ENCODE results near the gene NPVF. TPM values are rescaled to one million over a fixed set of nuclear protein-coding genes. Genes with fewer than 3 reads are reported as not detected.
A peak's percentile ranks its signal among the peaks of the same experiment; 100 is the strongest.

Gene NPVF
- not detected for total RNA-seq

- DNase-seq (ENCODE audit: low read depth in 2 of 3, low spot score in 2 of 3) = no peak
Measured at GRCh38 chr7:25228386-25228785, at the start of gene NPVF. Gene NPVF, minus strand, starts transcription at chr7:25228486. Its CDS starts 47 bp downstream, at chr7:25228439.

- DNase-seq (ENCODE audit: low read depth in 2 of 3, low spot score in 2 of 3) = no peak
Measured at GRCh38 chr7:25272265-25272664, 44.0 kb upstream of the NPVF start.

- no peak for DNase-seq (ENCODE audit: low read depth in 2 of 3, low spot score in 2 of 3)
Measured at GRCh38 chr7:25263337-25263736, 35.1 kb upstream of the NPVF start.

GRCh38 chr7:25262586-25262985, 34.3 kb upstream of the NPVF start:
- no peak for DNase-seq (ENCODE audit: low read depth in 2 of 3, low spot score in 2 of 3)

GRCh38 chr7:25261545-25262140, 33.4 kb upstream of the NPVF start:
- no peak for DNase-seq (ENCODE audit: low read depth in 2 of 3, low spot score in 2 of 3)

- peak in 2 of 3 donors; percentile 33 to 66 for DNase-seq (ENCODE audit: low read depth in 2 of 3, low spot score in 2 of 3)
Measured at GRCh38 chr7:25260862-25261494, 32.7 kb upstream of the NPVF start.

GRCh38 chr7:25259487-25260243, 31.4 kb upstream of the NPVF start:
- peak; percentile 45 to 89 (median 68) for DNase-seq (ENCODE audit: low read depth in 2 of 3, low spot score in 2 of 3)

- no peak for DNase-seq (ENCODE audit: low read depth in 2 of 3, low spot score in 2 of 3)
Measured at GRCh38 chr7:25256333-25256819, 28.1 kb upstream of the NPVF start.

- DNase-seq (ENCODE audit: low read depth in 2 of 3, low spot score in 2 of 3) = no peak
Measured at GRCh38 chr7:25255611-25256332, 27.5 kb upstream of the NPVF start.

- no peak for DNase-seq (ENCODE audit: low read depth in 2 of 3, low spot score in 2 of 3)
Measured at GRCh38 chr7:25254604-25255003, 26.3 kb upstream of the NPVF start.

- no peak for DNase-seq (ENCODE audit: low read depth in 2 of 3, low spot score in 2 of 3)
Measured at GRCh38 chr7:25253714-25254113, 25.4 kb upstream of the NPVF start.

GRCh38 chr7:25250386-25250785, 22.1 kb upstream of the NPVF start:
- DNase-seq (ENCODE audit: low read depth in 2 of 3, low spot score in 2 of 3) = no peak

GRCh38 chr7:25249772-25250171, 21.5 kb upstream of the NPVF start:
- no peak for DNase-seq (ENCODE audit: low read depth in 2 of 3, low spot score in 2 of 3)

- DNase-seq (ENCODE audit: low read depth in 2 of 3, low spot score in 2 of 3) = no peak
Measured at GRCh38 chr7:25246306-25246705, 18.0 kb upstream of the NPVF start.

- DNase-seq (ENCODE audit: low read depth in 2 of 3, low spot score in 2 of 3) = no peak
Measured at GRCh38 chr7:25244254-25245033, 16.2 kb upstream of the NPVF start.

- DNase-seq (ENCODE audit: low read depth in 2 of 3, low spot score in 2 of 3) = no peak
Measured at GRCh38 chr7:25242678-25243077, 14.4 kb upstream of the NPVF start.

GRCh38 chr7:25240896-25241295, 12.6 kb upstream of the NPVF start:
- no peak for DNase-seq (ENCODE audit: low read depth in 2 of 3, low spot score in 2 of 3)

- no peak for DNase-seq (ENCODE audit: low read depth in 2 of 3, low spot score in 2 of 3)
Measured at GRCh38 chr7:25240340-25240739, 12.1 kb upstream of the NPVF start.

- DNase-seq (ENCODE audit: low read depth in 2 of 3, low spot score in 2 of 3) = no peak
Measured at GRCh38 chr7:25239888-25240287, 11.6 kb upstream of the NPVF start.

GRCh38 chr7:25238066-25238725, 9.9 kb upstream of the NPVF start:
- DNase-seq (ENCODE audit: low read depth in 2 of 3, low spot score in 2 of 3) = no peak

Data from hematopoietic multipotent progenitor cell (in vitro differentiated cells).